Measurements from ENCODE around the gene CD6. TPM values are rescaled to one million over a fixed set of nuclear protein-coding genes. Genes with fewer than 3 reads are reported as not detected.

Gene CD6
- total and polyA plus RNA-seq, 2 of the 8 experiments (the other 6 are each of a cell fraction or from before 2014, with no cell fraction given) = 0.03 TPM; not detected in 1

DNA sequence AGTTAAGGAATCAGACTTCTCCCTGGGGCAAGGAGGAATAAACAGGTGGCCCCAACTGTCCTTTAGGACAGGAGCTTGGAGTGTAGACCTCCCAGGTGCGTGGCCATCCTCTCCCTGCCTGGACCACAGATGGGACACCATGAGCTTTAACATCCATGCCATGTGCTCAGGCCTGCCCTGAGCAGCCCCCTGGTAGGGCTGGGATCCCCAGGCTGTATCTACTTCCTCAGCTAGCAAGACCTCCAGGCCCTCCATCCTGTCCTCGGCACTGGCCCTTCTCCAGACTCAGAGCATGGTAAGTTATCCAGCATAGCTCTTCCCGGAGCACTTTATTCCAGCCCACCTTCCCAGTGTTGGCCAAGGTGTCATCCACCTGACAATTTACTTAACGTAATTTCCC, 5.7 kb downstream of the CD6 start (continued):
- TF ChIP-seq, protein P1, sequence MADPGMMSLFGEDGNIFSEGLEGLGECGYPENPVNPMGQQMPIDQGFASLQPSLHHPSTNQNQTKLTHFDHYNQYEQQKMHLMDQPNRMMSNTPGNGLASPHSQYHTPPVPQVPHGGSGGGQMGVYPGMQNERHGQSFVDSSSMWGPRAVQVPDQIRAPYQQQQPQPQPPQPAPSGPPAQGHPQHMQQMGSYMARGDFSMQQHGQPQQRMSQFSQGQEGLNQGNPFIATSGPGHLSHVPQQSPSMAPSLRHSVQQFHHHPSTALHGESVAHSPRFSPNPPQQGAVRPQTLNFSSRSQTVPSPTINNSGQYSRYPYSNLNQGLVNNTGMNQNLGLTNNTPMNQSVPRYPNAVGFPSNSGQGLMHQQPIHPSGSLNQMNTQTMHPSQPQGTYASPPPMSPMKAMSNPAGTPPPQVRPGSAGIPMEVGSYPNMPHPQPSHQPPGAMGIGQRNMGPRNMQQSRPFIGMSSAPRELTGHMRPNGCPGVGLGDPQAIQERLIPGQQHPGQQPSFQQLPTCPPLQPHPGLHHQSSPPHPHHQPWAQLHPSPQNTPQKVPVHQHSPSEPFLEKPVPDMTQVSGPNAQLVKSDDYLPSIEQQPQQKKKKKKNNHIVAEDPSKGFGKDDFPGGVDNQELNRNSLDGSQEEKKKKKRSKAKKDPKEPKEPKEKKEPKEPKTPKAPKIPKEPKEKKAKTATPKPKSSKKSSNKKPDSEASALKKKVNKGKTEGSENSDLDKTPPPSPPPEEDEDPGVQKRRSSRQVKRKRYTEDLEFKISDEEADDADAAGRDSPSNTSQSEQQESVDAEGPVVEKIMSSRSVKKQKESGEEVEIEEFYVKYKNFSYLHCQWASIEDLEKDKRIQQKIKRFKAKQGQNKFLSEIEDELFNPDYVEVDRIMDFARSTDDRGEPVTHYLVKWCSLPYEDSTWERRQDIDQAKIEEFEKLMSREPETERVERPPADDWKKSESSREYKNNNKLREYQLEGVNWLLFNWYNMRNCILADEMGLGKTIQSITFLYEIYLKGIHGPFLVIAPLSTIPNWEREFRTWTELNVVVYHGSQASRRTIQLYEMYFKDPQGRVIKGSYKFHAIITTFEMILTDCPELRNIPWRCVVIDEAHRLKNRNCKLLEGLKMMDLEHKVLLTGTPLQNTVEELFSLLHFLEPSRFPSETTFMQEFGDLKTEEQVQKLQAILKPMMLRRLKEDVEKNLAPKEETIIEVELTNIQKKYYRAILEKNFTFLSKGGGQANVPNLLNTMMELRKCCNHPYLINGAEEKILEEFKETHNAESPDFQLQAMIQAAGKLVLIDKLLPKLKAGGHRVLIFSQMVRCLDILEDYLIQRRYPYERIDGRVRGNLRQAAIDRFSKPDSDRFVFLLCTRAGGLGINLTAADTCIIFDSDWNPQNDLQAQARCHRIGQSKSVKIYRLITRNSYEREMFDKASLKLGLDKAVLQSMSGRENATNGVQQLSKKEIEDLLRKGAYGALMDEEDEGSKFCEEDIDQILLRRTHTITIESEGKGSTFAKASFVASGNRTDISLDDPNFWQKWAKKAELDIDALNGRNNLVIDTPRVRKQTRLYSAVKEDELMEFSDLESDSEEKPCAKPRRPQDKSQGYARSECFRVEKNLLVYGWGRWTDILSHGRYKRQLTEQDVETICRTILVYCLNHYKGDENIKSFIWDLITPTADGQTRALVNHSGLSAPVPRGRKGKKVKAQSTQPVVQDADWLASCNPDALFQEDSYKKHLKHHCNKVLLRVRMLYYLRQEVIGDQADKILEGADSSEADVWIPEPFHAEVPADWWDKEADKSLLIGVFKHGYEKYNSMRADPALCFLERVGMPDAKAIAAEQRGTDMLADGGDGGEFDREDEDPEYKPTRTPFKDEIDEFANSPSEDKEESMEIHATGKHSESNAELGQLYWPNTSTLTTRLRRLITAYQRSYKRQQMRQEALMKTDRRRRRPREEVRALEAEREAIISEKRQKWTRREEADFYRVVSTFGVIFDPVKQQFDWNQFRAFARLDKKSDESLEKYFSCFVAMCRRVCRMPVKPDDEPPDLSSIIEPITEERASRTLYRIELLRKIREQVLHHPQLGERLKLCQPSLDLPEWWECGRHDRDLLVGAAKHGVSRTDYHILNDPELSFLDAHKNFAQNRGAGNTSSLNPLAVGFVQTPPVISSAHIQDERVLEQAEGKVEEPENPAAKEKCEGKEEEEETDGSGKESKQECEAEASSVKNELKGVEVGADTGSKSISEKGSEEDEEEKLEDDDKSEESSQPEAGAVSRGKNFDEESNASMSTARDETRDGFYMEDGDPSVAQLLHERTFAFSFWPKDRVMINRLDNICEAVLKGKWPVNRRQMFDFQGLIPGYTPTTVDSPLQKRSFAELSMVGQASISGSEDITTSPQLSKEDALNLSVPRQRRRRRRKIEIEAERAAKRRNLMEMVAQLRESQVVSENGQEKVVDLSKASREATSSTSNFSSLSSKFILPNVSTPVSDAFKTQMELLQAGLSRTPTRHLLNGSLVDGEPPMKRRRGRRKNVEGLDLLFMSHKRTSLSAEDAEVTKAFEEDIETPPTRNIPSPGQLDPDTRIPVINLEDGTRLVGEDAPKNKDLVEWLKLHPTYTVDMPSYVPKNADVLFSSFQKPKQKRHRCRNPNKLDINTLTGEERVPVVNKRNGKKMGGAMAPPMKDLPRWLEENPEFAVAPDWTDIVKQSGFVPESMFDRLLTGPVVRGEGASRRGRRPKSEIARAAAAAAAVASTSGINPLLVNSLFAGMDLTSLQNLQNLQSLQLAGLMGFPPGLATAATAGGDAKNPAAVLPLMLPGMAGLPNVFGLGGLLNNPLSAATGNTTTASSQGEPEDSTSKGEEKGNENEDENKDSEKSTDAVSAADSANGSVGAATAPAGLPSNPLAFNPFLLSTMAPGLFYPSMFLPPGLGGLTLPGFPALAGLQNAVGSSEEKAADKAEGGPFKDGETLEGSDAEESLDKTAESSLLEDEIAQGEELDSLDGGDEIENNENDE (IDR thresholded peaks at IDR 0.05; ENCODE audit: insufficient replicate concordance, low read length) = no peak
- no peak for TF ChIP-seq EZH2 (IDR thresholded peaks at IDR 0.05; ENCODE audit: low read depth, low read length, severe bottlenecking)
- no peak for TF ChIP-seq KDM5A (IDR thresholded peaks at IDR 0.05; ENCODE audit: low read length)
- TF ChIP-seq POLR2AphosphoS5 (IDR thresholded peaks at IDR 0.05; ENCODE audit: low read depth, low read length) = no peak
- TF ChIP-seq RBBP5 (IDR thresholded peaks at IDR 0.05; ENCODE audit: borderline replicate concordance, low read depth, low read length) = no peak
- TF ChIP-seq RNF2 (IDR thresholded peaks at IDR 0.05; ENCODE audit: borderline replicate concordance, low read depth, low read length, missing control alignments, poor library complexity, severe bottlenecking) = no peak
- TF ChIP-seq KDM4A (IDR thresholded peaks at IDR 0.05; ENCODE audit: low read depth, low read length, severe bottlenecking) = no peak
- TF ChIP-seq NRF1 (IDR thresholded peaks at IDR 0.05; ENCODE audit: low read depth, low read length) = no peak
- TF ChIP-seq RAD21 (IDR thresholded peaks at IDR 0.05 in 1 of 2, conservative IDR thresholded peaks at IDR 0.05 in 1 of 2; ENCODE audit: low read depth in 2 of 2, low read length in 2 of 2) = no peak

Measured in H1 (cell line).